Neural cell (in vitro differentiated cells): ENCODE data around the gene CD3E. TPM values are rescaled to one million over a fixed set of nuclear protein-coding genes. Genes with fewer than 3 reads are reported as not detected.

ENCODE experiments used
- H2AFZ ChIP-seq: fragments of 200-600, 300-800 bp; sonication (generic), shearing (Covaris generic); 2 replicates; pipeline ENCODE4 v1.6.0; 2014; ENCODE audit warnings: low read depth, mild to moderate bottlenecking, antibody characterized with exemption, low read length, moderate library complexity
- H3F3A ChIP-seq: fragments of 200-600 bp; shearing (Covaris generic); 2 replicates; pipeline ENCODE4 v1.6.1; 2016; ENCODE audit warnings: mild to moderate bottlenecking, moderate library complexity, mixed read lengths, antibody characterized with exemption, low read length; ENCODE audit not compliant: insufficient read depth, poor library complexity, severe bottlenecking
- H3K27ac ChIP-seq: fragments of 200-600, 300-800 bp; sonication (generic), shearing (Covaris generic); 2 replicates; pipeline ENCODE4 v1.5.1; 2014; ENCODE audit warnings: mild to moderate bottlenecking, low read length, moderate library complexity
- H3K27me3 ChIP-seq: fragments of 300-800, 200-600 bp; sonication (generic), shearing (Covaris generic); 2 replicates; pipeline ENCODE4 v1.6.0; 2014; ENCODE audit warnings: mild to moderate bottlenecking, low read depth, low read length, moderate library complexity; ENCODE audit not compliant: insufficient read depth
- H3K36me3 ChIP-seq: fragments of 300-800, 200-600 bp; sonication (generic), shearing (Covaris generic); 2 replicates; pipeline ENCODE4 v1.5.1; 2014; ENCODE audit warnings: mild to moderate bottlenecking, antibody characterized with exemption, low read length, moderate library complexity; ENCODE audit not compliant: insufficient read depth
- H3K4me2 ChIP-seq: fragments of 300-800, 200-600 bp; sonication (generic), shearing (Covaris generic); 2 replicates; pipeline ENCODE4 v1.6.0; 2014; ENCODE audit warnings: mild to moderate bottlenecking, low read length
- H3K4me3 ChIP-seq: fragments of 300-800, 200-600 bp; sonication (generic), shearing (Covaris generic); 2 replicates; pipeline ENCODE4 v1.5.1; 2014; ENCODE audit warnings: mild to moderate bottlenecking, low read length, moderate library complexity
- H3K79me2 ChIP-seq: fragments of 200-600 bp; shearing (Covaris generic); replicated peaks from 2 replicates; pipeline ENCODE4 v1.6.0; 2014; ENCODE audit warnings: mild to moderate bottlenecking, low read length, moderate library complexity; ENCODE audit not compliant: insufficient read depth
- H3K9ac ChIP-seq: fragments of 300-800, 200-600 bp; sonication (generic), shearing (Covaris generic); 2 replicates; pipeline ENCODE4 v1.6.1; 2016; ENCODE audit warnings: mild to moderate bottlenecking, low read length, mixed read lengths
- H3K9me2 ChIP-seq: fragments of 200-600 bp; shearing (Covaris generic); 2 replicates; pipeline ENCODE4 v1.6.1; 2016; ENCODE audit warnings: mild to moderate bottlenecking, low read length, mixed read lengths; ENCODE audit not compliant: insufficient read depth
- H3K9me3 ChIP-seq: fragments of 200-600, 300-800 bp; sonication (generic), shearing (Covaris generic); 2 replicates; pipeline ENCODE4 v1.6.1; 2016; ENCODE audit warnings: mild to moderate bottlenecking, mixed run types, low read length, moderate library complexity, mixed read lengths
- H4K20me1 ChIP-seq: fragments of 200-600 bp; shearing (Covaris generic); 2 replicates; pipeline ENCODE4 v1.6.1; 2016; ENCODE audit warnings: mild to moderate bottlenecking, mixed run types; ENCODE audit not compliant: insufficient read depth
- EP300 ChIP-seq: fragments of 450-650 bp; conservative IDR thresholded peaks from 2 replicates; pipeline ENCODE4 v1.6.1; 2014; ENCODE audit warnings: antibody characterized with exemption, mild to moderate bottlenecking, moderate library complexity; ENCODE audit not compliant: poor library complexity, severe bottlenecking
- EZH2 ChIP-seq: fragments of 200-600, 300-800 bp; shearing (Covaris generic), sonication (generic); IDR thresholded peaks from 2 replicates; pipeline ENCODE4 v1.6.1; 2014; ENCODE audit warnings: antibody characterized with exemption, low read length, borderline replicate concordance, mild to moderate bottlenecking; ENCODE audit not compliant: insufficient read depth, poor library complexity, severe bottlenecking
- MXI1 ChIP-seq: fragments of 450-650 bp; conservative IDR thresholded peaks from 2 replicates; pipeline ENCODE4 v1.6.1; 2014; ENCODE audit warnings: antibody characterized with exemption, mild to moderate bottlenecking; ENCODE audit not compliant: poor library complexity, severe bottlenecking
- POLR2AphosphoS5 ChIP-seq: IDR thresholded peaks from 2 replicates; pipeline ENCODE4 v1.6.1; 2012
- RAD21 ChIP-seq: fragments of 450-650 bp; conservative IDR thresholded peaks from 2 replicates; pipeline ENCODE4 v1.6.1; 2014; ENCODE audit warnings: antibody characterized with exemption, mild to moderate bottlenecking, moderate library complexity
- SMC3 ChIP-seq: fragments of 450-650 bp; conservative IDR thresholded peaks from 2 replicates; pipeline ENCODE4 v1.6.1; 2014; ENCODE audit warnings: antibody characterized with exemption, mild to moderate bottlenecking, moderate library complexity; ENCODE audit not compliant: poor library complexity
- TAF1 ChIP-seq: IDR thresholded peaks from 2 replicates; pipeline ENCODE4 v1.6.1; 2012; ENCODE audit warnings: low read depth
- polyA plus RNA-seq: library from polyadenylated mRNA; depleted of rRNA; stranded (reverse); fragments of >200 nt; gene quantifications from 2 replicates; pipeline ENCODE4 v1.2.3, GENCODE V29; 2014
- TF ChIP-seq, protein P1 (sequence below): IDR thresholded peaks from 2 replicates; pipeline ENCODE4 v1.6.1; 2012; ENCODE audit warnings: borderline replicate concordance
- TF ChIP-seq, protein P2 (sequence below): fragments of 450-650 bp; IDR thresholded peaks from 2 replicates; pipeline ENCODE4 v1.5.1; 2014; ENCODE audit warnings: antibody characterized with exemption, mild to moderate bottlenecking, moderate library complexity; ENCODE audit not compliant: poor library complexity, severe bottlenecking

The CD3E gene
- polyA plus RNA-seq, 1 donor from 2014 or later: not detected

DNA sequence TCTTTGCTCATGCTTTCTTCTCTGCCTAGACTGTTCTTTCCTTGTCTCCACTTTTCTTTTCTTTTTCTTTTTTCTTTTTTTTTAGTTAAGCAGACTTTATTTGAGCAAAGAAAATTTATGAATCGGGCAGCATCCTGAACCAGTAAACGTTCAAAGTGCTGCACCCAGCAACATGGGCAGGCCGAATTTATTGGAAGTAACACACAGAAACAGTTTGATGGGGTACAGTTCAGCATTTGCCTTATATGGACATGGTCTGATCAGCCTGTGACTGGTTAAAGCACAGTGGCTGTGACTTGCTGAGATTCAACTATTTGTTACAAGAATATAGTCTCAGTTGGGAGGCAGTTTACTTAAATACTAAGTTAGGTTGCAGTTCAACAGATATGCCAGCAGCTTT, 16.0 kb downstream of the CD3E start:
- Histone ChIP-seq H4K20me1 (no peaks in the 10 kb centered on the region), H3K4me3 (no peak overlapping the region)
- TF ChIP-seq MXI1 (no peak), EZH2 (no peak), SMC3 (no peak), EP300 (no peak), POLR2AphosphoS5 (no peak), TAF1 (no peak), RAD21 (no peak)
- TF ChIP-seq, protein P1, sequence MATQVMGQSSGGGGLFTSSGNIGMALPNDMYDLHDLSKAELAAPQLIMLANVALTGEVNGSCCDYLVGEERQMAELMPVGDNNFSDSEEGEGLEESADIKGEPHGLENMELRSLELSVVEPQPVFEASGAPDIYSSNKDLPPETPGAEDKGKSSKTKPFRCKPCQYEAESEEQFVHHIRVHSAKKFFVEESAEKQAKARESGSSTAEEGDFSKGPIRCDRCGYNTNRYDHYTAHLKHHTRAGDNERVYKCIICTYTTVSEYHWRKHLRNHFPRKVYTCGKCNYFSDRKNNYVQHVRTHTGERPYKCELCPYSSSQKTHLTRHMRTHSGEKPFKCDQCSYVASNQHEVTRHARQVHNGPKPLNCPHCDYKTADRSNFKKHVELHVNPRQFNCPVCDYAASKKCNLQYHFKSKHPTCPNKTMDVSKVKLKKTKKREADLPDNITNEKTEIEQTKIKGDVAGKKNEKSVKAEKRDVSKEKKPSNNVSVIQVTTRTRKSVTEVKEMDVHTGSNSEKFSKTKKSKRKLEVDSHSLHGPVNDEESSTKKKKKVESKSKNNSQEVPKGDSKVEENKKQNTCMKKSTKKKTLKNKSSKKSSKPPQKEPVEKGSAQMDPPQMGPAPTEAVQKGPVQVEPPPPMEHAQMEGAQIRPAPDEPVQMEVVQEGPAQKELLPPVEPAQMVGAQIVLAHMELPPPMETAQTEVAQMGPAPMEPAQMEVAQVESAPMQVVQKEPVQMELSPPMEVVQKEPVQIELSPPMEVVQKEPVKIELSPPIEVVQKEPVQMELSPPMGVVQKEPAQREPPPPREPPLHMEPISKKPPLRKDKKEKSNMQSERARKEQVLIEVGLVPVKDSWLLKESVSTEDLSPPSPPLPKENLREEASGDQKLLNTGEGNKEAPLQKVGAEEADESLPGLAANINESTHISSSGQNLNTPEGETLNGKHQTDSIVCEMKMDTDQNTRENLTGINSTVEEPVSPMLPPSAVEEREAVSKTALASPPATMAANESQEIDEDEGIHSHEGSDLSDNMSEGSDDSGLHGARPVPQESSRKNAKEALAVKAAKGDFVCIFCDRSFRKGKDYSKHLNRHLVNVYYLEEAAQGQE: no peak
- TF ChIP-seq, protein P2, sequence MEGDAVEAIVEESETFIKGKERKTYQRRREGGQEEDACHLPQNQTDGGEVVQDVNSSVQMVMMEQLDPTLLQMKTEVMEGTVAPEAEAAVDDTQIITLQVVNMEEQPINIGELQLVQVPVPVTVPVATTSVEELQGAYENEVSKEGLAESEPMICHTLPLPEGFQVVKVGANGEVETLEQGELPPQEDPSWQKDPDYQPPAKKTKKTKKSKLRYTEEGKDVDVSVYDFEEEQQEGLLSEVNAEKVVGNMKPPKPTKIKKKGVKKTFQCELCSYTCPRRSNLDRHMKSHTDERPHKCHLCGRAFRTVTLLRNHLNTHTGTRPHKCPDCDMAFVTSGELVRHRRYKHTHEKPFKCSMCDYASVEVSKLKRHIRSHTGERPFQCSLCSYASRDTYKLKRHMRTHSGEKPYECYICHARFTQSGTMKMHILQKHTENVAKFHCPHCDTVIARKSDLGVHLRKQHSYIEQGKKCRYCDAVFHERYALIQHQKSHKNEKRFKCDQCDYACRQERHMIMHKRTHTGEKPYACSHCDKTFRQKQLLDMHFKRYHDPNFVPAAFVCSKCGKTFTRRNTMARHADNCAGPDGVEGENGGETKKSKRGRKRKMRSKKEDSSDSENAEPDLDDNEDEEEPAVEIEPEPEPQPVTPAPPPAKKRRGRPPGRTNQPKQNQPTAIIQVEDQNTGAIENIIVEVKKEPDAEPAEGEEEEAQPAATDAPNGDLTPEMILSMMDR: no peak

DNA sequence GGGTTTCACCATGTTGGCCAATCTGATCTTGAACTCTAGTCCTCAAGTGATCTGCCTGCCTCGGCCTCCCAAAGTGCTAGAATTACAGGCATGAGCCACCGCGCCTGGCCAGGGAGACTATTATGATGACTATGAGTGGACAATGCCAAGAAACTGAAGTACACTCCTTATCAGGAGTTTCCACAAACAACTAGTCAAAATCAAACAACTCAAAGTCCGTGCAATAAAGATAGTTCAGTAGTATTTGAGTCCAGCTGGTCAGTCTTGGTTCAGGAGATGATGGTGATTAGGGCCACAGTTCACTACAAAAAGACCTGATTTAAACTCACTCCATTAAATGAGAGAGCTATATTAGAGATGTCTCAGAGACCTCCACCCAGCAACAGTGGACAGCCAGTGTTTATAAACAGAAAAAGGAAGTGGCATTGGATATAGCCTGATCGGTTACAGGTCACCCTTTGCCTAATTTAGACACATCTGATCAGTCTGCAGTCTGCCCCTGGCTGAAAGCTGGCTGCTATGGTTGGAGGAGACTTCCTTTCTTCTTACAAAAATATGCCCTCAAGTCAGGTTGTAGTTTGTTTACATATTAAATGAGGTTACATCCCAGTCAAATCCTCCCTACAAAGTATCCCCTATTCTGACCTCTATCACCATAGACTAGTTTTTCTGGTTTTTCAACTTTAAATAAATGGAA, 17.0 kb downstream of the CD3E start:
- H3K36me3 ChIP-seq: no peaks in the 10 kb centered on the region
- no peaks in the 10 kb centered on the region for H3K9me3 ChIP-seq
- H3K27me3 ChIP-seq: no peaks in the 10 kb centered on the region
- H3K27ac ChIP-seq: no peak overlapping the region
- no peaks in the 10 kb centered on the region for H3K9me2 ChIP-seq
- no peaks in the 10 kb centered on the region for H4K20me1 ChIP-seq
- no peak overlapping the region for H3K4me2 ChIP-seq
- TF ChIP-seq, protein P1: no peak
- no peak for TF ChIP-seq TAF1
- no peak for TF ChIP-seq POLR2AphosphoS5
- TF ChIP-seq, protein P2: no peak
- no peak for TF ChIP-seq EP300
- no peak for TF ChIP-seq EZH2
- no peak for TF ChIP-seq MXI1
- TF ChIP-seq SMC3: no peak
- TF ChIP-seq RAD21: no peak
- H3K79me2 ChIP-seq: no peaks in the 10 kb centered on the region
- H3K4me3 ChIP-seq: no peak overlapping the region
- H3F3A ChIP-seq: no peaks in the 10 kb centered on the region
- no peak overlapping the region for H2AFZ ChIP-seq
- no peak overlapping the region for H3K9ac ChIP-seq

More for the DNA sequence above, 16.0 kb downstream of the CD3E start:
- no peaks in the 10 kb centered on the region for H3K27me3 ChIP-seq
- H3K4me2 ChIP-seq: no peak overlapping the region
- H3K9ac ChIP-seq: no peak overlapping the region
- H3K9me2 ChIP-seq: no peaks in the 10 kb centered on the region
- no peaks in the 10 kb centered on the region for H3F3A ChIP-seq
- H3K36me3 ChIP-seq: no peaks in the 10 kb centered on the region
- no peak overlapping the region for H3K27ac ChIP-seq
- H3K9me3 ChIP-seq: no peaks in the 10 kb centered on the region
- H2AFZ ChIP-seq: no peak overlapping the region
- no peaks in the 10 kb centered on the region for H3K79me2 ChIP-seq
